K562 (cell line): ENCODE data around the gene SERPIND1. TPM values are rescaled to one million over a fixed set of nuclear protein-coding genes. Genes with fewer than 3 reads are reported as not detected.

Experiments used
- CBFA2T3 ChIP-seq: fragments of 450-650 bp; IDR thresholded peaks from 2 replicates; pipeline ENCODE4 v1.6.1; 2017
- EP300 ChIP-seq: IDR thresholded peaks from 2 replicates; pipeline ENCODE4 v1.6.1; 2012; ENCODE audit warnings: low read length, improper control_type of control experiment
- KLF1 ChIP-seq: fragments of 450-650 bp; IDR thresholded peaks from 2 replicates; pipeline ENCODE4 v1.6.1; 2016; ENCODE audit warnings: missing genetic modification characterization, missing compliant biosample characterization
- PHF21A ChIP-seq: fragments of 450-650 bp; IDR thresholded peaks from 2 replicates; pipeline ENCODE4 v1.6.1; 2017; ENCODE audit warnings: low read depth, borderline replicate concordance
- POLR3G ChIP-seq: IDR thresholded peaks from 2 replicates; pipeline ENCODE4 v1.6.1; 2011; ENCODE audit not compliant: insufficient read length, insufficient replicate concordance; ENCODE audit errors: extremely low read depth
- RFX1 ChIP-seq: fragments of 450-650 bp; IDR thresholded peaks from 2 replicates; pipeline ENCODE4 v1.6.1; 2016; ENCODE audit warnings: mild to moderate bottlenecking, moderate library complexity
- SIX5 ChIP-seq, 2 experiments: IDR thresholded peaks; 2 replicates each; pipeline ENCODE4 v1.6.1; 2011; ENCODE audit warnings: low read length in 2 of 2, borderline replicate concordance in 1 of 2, low read depth in 1 of 2, mild to moderate bottlenecking in 1 of 2, moderate library complexity in 1 of 2; ENCODE audit not compliant: insufficient read depth in 1 of 2
- WHSC1 ChIP-seq: IDR thresholded peaks from one replicate; pipeline ENCODE4 v1.6.1; 2012; ENCODE audit warnings: low read length, control low read depth, inconsistent platforms
- ZC3H8 ChIP-seq: fragments of 450-650 bp; IDR thresholded peaks from 2 replicates; pipeline ENCODE4 v1.6.1; 2017
- ZFX ChIP-seq: sonication (generic); formaldehyde crosslinking; IDR thresholded peaks from 2 replicates; pipeline ENCODE4 v1.8.0; 2022; ENCODE audit warnings: mild to moderate bottlenecking, missing genetic modification reagents, moderate library complexity
- ZNF347 ChIP-seq: fragments of 450-650 bp; formaldehyde crosslinking; IDR thresholded peaks from 2 replicates; pipeline ENCODE4 v1.4.0; 2020; ENCODE audit warnings: low read depth, mild to moderate bottlenecking, moderate library complexity
- polyA plus RNA-seq, 8 experiments: library from polyadenylated mRNA; depleted of rRNA in 4 of 8; stranded (reverse) in 5 of 8; unstranded in 3 of 8; fragments of >200 nt; fragmentation: Nextera tagmentation in 2 of 8; fragmentation: Illumina TruSeq in 1 of 8; extraction: Ambion mirVana in 2 of 8; extraction: Trizol in 1 of 8; gene quantifications; 2 replicates each; pipeline versions ENCODE4 v1.2.1 to v1.2.3, GENCODE V29; 2011 to 2014; ENCODE audit warnings: inconsistent platforms in 1 of 8, missing spikeins in 1 of 8
- total RNA-seq, 7 experiments: library from RNA; depleted of rRNA in 6 of 7; stranded (reverse); fragments of >200 nt in 6 of 7; fragmentation: Illumina TruSeq in 2 of 7; extraction: Trizol in 2 of 7; gene quantifications; 2 replicates each; pipeline versions ENCODE4 v1.2.1 to v1.2.3, GENCODE V29; 2011 to 2021; ENCODE audit warnings: low replicate concordance in 1 of 7
- TF ChIP-seq, protein P1 (sequence below): sonication (generic); formaldehyde crosslinking; IDR thresholded peaks from 2 replicates; pipeline ENCODE4 v1.8.0; 2023; ENCODE audit warnings: mild to moderate bottlenecking, missing genetic modification reagents
- TF ChIP-seq, protein P2 (sequence below): sonication (generic); formaldehyde crosslinking; IDR thresholded peaks from 2 replicates; pipeline ENCODE4 v1.8.0; 2022; ENCODE audit warnings: mild to moderate bottlenecking, low read depth, missing genetic modification reagents

Gene SERPIND1
- total and polyA plus RNA-seq, 9 of the 15 experiments (the other 6 are each of a cell fraction or from before 2014, with no cell fraction given), result 0.04 to 0.11 (median 0.09) TPM; not detected in 6

DNA sequence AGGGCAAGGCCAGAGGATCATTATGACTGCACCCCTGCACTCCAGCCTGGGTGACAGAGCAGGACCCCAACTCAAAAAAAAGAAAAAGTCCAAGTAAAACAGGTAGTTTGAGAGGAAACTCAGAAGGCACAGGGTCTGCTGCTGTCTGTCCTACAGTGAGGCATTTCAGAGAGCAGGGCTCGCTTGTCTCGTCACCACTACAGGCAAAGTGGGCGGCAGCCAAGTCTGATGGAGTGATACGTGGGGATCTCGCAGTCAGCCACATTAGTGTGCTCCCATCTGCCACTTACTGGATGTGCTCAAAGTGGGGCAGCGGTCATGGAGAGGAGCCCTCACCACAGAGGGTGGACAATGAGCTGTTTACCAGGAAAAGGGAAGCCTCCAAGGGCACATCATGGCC, 42.6 kb downstream of the SERPIND1 start (continued):
- no peak for TF ChIP-seq ZC3H8
- TF ChIP-seq PHF21A, result no peak
- TF ChIP-seq KLF1, result peak; percentile 57; the same call in 1 of the 2 replicates
- no peak for TF ChIP-seq ZFX (CRISPR knock-in tag)
- no peak for TF ChIP-seq SIX5 (IDR thresholded peaks at IDR 0.05; ENCODE audit: borderline replicate concordance in 1 of 2, insufficient read depth in 1 of 2, low read depth in 1 of 2, low read length in 2 of 2)
- TF ChIP-seq RFX1, result no peak
- TF ChIP-seq POLR3G, result no peak
- TF ChIP-seq, protein P1, sequence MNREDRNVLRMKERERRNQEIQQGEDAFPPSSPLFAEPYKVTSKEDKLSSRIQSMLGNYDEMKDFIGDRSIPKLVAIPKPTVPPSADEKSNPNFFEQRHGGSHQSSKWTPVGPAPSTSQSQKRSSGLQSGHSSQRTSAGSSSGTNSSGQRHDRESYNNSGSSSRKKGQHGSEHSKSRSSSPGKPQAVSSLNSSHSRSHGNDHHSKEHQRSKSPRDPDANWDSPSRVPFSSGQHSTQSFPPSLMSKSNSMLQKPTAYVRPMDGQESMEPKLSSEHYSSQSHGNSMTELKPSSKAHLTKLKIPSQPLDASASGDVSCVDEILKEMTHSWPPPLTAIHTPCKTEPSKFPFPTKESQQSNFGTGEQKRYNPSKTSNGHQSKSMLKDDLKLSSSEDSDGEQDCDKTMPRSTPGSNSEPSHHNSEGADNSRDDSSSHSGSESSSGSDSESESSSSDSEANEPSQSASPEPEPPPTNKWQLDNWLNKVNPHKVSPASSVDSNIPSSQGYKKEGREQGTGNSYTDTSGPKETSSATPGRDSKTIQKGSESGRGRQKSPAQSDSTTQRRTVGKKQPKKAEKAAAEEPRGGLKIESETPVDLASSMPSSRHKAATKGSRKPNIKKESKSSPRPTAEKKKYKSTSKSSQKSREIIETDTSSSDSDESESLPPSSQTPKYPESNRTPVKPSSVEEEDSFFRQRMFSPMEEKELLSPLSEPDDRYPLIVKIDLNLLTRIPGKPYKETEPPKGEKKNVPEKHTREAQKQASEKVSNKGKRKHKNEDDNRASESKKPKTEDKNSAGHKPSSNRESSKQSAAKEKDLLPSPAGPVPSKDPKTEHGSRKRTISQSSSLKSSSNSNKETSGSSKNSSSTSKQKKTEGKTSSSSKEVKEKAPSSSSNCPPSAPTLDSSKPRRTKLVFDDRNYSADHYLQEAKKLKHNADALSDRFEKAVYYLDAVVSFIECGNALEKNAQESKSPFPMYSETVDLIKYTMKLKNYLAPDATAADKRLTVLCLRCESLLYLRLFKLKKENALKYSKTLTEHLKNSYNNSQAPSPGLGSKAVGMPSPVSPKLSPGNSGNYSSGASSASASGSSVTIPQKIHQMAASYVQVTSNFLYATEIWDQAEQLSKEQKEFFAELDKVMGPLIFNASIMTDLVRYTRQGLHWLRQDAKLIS (CRISPR knock-in tag), result no peak
- no peak for TF ChIP-seq ZNF347 (CRISPR knock-in tag)
- TF ChIP-seq EP300, result no peak
- TF ChIP-seq, protein P2, sequence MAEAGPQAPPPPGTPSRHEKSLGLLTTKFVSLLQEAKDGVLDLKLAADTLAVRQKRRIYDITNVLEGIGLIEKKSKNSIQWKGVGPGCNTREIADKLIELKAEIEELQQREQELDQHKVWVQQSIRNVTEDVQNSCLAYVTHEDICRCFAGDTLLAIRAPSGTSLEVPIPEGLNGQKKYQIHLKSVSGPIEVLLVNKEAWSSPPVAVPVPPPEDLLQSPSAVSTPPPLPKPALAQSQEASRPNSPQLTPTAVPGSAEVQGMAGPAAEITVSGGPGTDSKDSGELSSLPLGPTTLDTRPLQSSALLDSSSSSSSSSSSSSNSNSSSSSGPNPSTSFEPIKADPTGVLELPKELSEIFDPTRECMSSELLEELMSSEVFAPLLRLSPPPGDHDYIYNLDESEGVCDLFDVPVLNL (CRISPR knock-in tag), result 0 out of 2 replicates have a peak, but pooled peaks have one; percentile 42
- TF ChIP-seq WHSC1, result no peak
- TF ChIP-seq CBFA2T3, result no peak
